SK-N-SH (cell line): ENCODE measurements around the gene TANC1. TPM values are rescaled to one million over a fixed set of nuclear protein-coding genes. Genes with fewer than 3 reads are reported as not detected.
A peak's percentile ranks its signal among the peaks of the same experiment; 100 is the strongest.

ENCODE experiments used
- CTCF ChIA-PET: fragments of 300-600, 350-600 bp; formaldehyde crosslinking; extraction: SDS; loops from one replicate; lab custom pipeline; 2021; lab: Yijun Ruan, JAX
- POLR2A ChIA-PET: fragments of 350-600 bp; sonication (Branson Sonifier 250); formaldehyde crosslinking; extraction: SDS; loops from one replicate; lab custom pipeline; 2020; ENCODE audit warnings: antibody characterized with exemption, inconsistent platforms; lab: Yijun Ruan, JAX
- DNase-seq: peaks from one replicate; pipeline ENCODE4 v3.0.0; 2012
- H2AFZ ChIP-seq: fragments of 200-600 bp; sonication (generic); 2 replicates; pipeline ENCODE4 v1.8.1; 2016; ENCODE audit warnings: antibody characterized with exemption, mild to moderate bottlenecking, low read depth
- H3F3A ChIP-seq: fragments of 200-600 bp; sonication (generic); replicated peaks from 2 replicates; pipeline ENCODE3; 2016; ENCODE audit warnings: antibody characterized with exemption, mild to moderate bottlenecking; ENCODE audit not compliant: insufficient read depth
- H3K27ac ChIP-seq, 2 experiments: fragments of 200-500 bp in 1 of 2; fragments of 200-600 bp in 1 of 2; sonication (Bioruptor generic) in 1 of 2; sonication (generic), shearing (Covaris generic) in 1 of 2; 2 replicates each; pipeline versions ENCODE4 v1.5.1 to v1.6.1; 2014 to 2016; ENCODE audit warnings: low read depth in 2 of 2, inconsistent platforms in 1 of 2, low read length in 1 of 2, mild to moderate bottlenecking in 1 of 2, mixed read lengths in 1 of 2
- H3K27me3 ChIP-seq: fragments of 200-600 bp; sonication (generic), shearing (Covaris generic); 2 replicates; pipeline ENCODE4 v1.6.1; 2016; ENCODE audit warnings: mixed run types; ENCODE audit not compliant: insufficient read depth
- H3K36me3 ChIP-seq, 2 experiments: fragments of 200-500 bp in 1 of 2; fragments of 200-600 bp in 1 of 2; sonication (Bioruptor generic) in 1 of 2; sonication (generic) in 1 of 2; replicated peaks in 1 of 2; 2 replicates each; pipeline versions ENCODE3 to v1.5.1; 2014 to 2016; ENCODE audit warnings: low read length in 1 of 2, mild to moderate bottlenecking in 1 of 2; ENCODE audit not compliant: insufficient read depth in 2 of 2, control insufficient read depth in 1 of 2
- H3K4me1 ChIP-seq, 2 experiments: fragments of 200-500 bp in 1 of 2; fragments of 200-600 bp in 1 of 2; sonication (Bioruptor generic) in 1 of 2; sonication (generic), shearing (Covaris generic) in 1 of 2; 2 replicates each; pipeline versions ENCODE4 v1.5.1 to v1.6.1; 2014 to 2016; ENCODE audit warnings: low read depth in 1 of 2, low read length in 1 of 2, mixed run types in 1 of 2; ENCODE audit not compliant: insufficient read depth in 2 of 2, control insufficient read depth in 1 of 2
- H3K4me2 ChIP-seq: fragments of 200-600 bp; sonication (generic), shearing (Covaris generic); 2 replicates; pipeline ENCODE4 v1.6.1; 2017; ENCODE audit warnings: mixed run types
- H3K4me3 ChIP-seq, 2 experiments: fragments of 200-500 bp in 1 of 2; fragments of 200-600 bp in 1 of 2; sonication (Bioruptor generic) in 1 of 2; sonication (generic), shearing (Covaris generic) in 1 of 2; 2 replicates each; pipeline versions ENCODE4 v1.5.1 to v1.8.1; 2014 to 2016; ENCODE audit warnings: low read depth in 2 of 2, inconsistent platforms in 1 of 2, low read length in 1 of 2, mild to moderate bottlenecking in 1 of 2, mixed read lengths in 1 of 2, moderate library complexity in 1 of 2
- H3K79me2 ChIP-seq: fragments of 200-600 bp; sonication (generic); 2 replicates; pipeline ENCODE4 v1.8.1; 2017; ENCODE audit warnings: mild to moderate bottlenecking; ENCODE audit not compliant: insufficient read depth
- H3K9ac ChIP-seq: fragments of 200-600 bp; sonication (generic); 2 replicates; pipeline ENCODE4 v1.6.1; 2017; ENCODE audit warnings: mixed run types
- H3K9me2 ChIP-seq: fragments of 200-600 bp; sonication (generic); 2 replicates; pipeline ENCODE4 v1.6.1; 2017; ENCODE audit warnings: mixed run types
- H3K9me3 ChIP-seq: fragments of 200-600 bp; sonication (generic); 2 replicates; pipeline ENCODE4 v1.6.1; 2017; ENCODE audit warnings: mixed run types, mild to moderate bottlenecking, moderate library complexity
- H4K20me1 ChIP-seq: fragments of 200-600 bp; sonication (generic); 2 replicates; pipeline ENCODE4 v1.6.1; 2017; ENCODE audit warnings: mild to moderate bottlenecking, mixed run types; ENCODE audit not compliant: insufficient read depth
- CHD2 ChIP-seq: fragments of 150-350 bp; IDR thresholded peaks from 2 replicates; pipeline ENCODE4 v1.6.1; 2018; ENCODE audit warnings: low read length; ENCODE audit not compliant: partially characterized antibody
- EZH2phosphoT487 ChIP-seq: fragments of 200-600 bp; sonication (generic); IDR thresholded peaks from 2 replicates; pipeline ENCODE4 v1.6.1; 2017; ENCODE audit warnings: low read depth, mixed run types, mild to moderate bottlenecking, antibody characterized with exemption, moderate library complexity, borderline replicate concordance
- FOSL2 ChIP-seq: IDR thresholded peaks from 2 replicates; pipeline ENCODE4 v1.4.0; 2012; ENCODE audit warnings: low read depth, mild to moderate bottlenecking, moderate library complexity, borderline replicate concordance
- FOXJ3 ChIP-seq: sonication (generic); formaldehyde crosslinking; IDR thresholded peaks from 2 replicates; pipeline ENCODE4 v1.5.1; 2020; ENCODE audit warnings: mild to moderate bottlenecking, missing genetic modification reagents
- GABPA ChIP-seq: IDR thresholded peaks from 2 replicates; pipeline ENCODE4 v1.4.0; 2012; ENCODE audit warnings: low read depth, mild to moderate bottlenecking
- GATA2 ChIP-seq: sonication (generic); formaldehyde crosslinking; IDR thresholded peaks from 2 replicates; pipeline ENCODE4 v1.5.0; 2020; ENCODE audit warnings: mild to moderate bottlenecking, missing genetic modification reagents
- JUND ChIP-seq: IDR thresholded peaks from 2 replicates; pipeline ENCODE4 v1.4.0; 2012
- MAX ChIP-seq: IDR thresholded peaks from 2 replicates; pipeline ENCODE4 v1.4.0; 2012; ENCODE audit warnings: low read depth
- MXI1 ChIP-seq: IDR thresholded peaks from 2 replicates; pipeline ENCODE4 v1.6.1; 2012; ENCODE audit warnings: mild to moderate bottlenecking, low read depth, low read length, improper control_type of control experiment
- NFIC ChIP-seq: IDR thresholded peaks from 2 replicates; pipeline ENCODE4 v1.4.0; 2012; ENCODE audit warnings: borderline replicate concordance
- PBX3 ChIP-seq: IDR thresholded peaks from 2 replicates; pipeline ENCODE4; 2012
- POLR2AphosphoS5 ChIP-seq: IDR thresholded peaks from 2 replicates; pipeline ENCODE4 v1.6.1; 2012; ENCODE audit warnings: low read depth, low read length
- RCOR1 ChIP-seq: fragments of 150-350 bp; IDR thresholded peaks from 2 replicates; pipeline ENCODE4 v1.6.1; 2017; ENCODE audit warnings: antibody characterized with exemption, low read length
- RXRA ChIP-seq: IDR thresholded peaks from 2 replicates; pipeline ENCODE4 v1.4.0; 2012; ENCODE audit warnings: low read depth, mild to moderate bottlenecking, borderline replicate concordance
- TAF1 ChIP-seq: IDR thresholded peaks from 2 replicates; pipeline ENCODE4 v1.6.1; 2012; ENCODE audit warnings: low read depth, mild to moderate bottlenecking, low read length, moderate library complexity, borderline replicate concordance
- YY1 ChIP-seq: IDR thresholded peaks from 2 replicates; pipeline ENCODE4 v1.4.0; 2012; ENCODE audit warnings: low read depth, mild to moderate bottlenecking
- ZBTB33 ChIP-seq: IDR thresholded peaks from 2 replicates; pipeline ENCODE4 v1.4.0; 2012; ENCODE audit warnings: low read depth, borderline replicate concordance
- whole genome bisulfite sequencing: methylation state at CpG from one replicate; pipeline ENCODE4 v1.1.6; 2017; ENCODE audit warnings: low lambda C conversion rate; 5-methylcytosine and 5-hydroxymethylcytosine counted together
- polyA plus RNA-seq, 3 experiments: library from polyadenylated mRNA; depleted of rRNA; stranded (reverse); fragments of >200 nt; gene quantifications; 2 replicates each; pipeline ENCODE4 v1.2.3, GENCODE V29; 2012
- TF ChIP-seq, protein P1 (sequence below): fragments of 200-600 bp; sonication (generic); IDR thresholded peaks from 2 replicates; pipeline ENCODE4 v1.6.1; 2017; ENCODE audit warnings: antibody characterized with exemption, mild to moderate bottlenecking, moderate library complexity
- TF ChIP-seq, protein P2 (sequence below): IDR thresholded peaks from 2 replicates; pipeline ENCODE4 v1.4.0; 2012; ENCODE audit warnings: low read depth, borderline replicate concordance

TANC1 gene
- polyA plus RNA-seq, 1 of the 3 experiments (the other 2 are of a cell fraction), result 19.2 TPM

DNA sequence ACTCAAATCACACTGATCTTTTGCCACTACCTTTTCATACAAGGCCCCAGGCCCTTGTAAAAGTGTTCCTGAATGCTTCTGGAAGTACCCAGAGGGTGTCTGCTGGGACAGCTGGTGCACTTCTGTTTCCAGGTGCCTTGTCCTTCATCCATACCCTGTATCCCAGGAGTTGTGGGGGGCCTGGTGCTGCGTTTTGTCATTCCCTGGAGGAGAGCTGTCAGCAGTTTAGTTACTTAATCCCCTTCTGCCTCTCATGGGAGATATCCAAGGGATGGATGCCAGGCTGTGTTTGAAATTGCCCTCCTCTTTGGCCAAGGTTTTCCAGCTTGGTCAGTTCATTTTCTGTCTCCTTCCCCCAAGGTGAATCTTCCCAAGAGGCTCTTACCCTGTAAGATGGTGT, 159.8 kb downstream of the TANC1 start (continued):
- TF ChIP-seq ZBTB33, result no peak
- TF ChIP-seq NFIC, result no peak
- TF ChIP-seq CHD2, result no peak
- no peak for TF ChIP-seq PBX3
- TF ChIP-seq, protein P1, sequence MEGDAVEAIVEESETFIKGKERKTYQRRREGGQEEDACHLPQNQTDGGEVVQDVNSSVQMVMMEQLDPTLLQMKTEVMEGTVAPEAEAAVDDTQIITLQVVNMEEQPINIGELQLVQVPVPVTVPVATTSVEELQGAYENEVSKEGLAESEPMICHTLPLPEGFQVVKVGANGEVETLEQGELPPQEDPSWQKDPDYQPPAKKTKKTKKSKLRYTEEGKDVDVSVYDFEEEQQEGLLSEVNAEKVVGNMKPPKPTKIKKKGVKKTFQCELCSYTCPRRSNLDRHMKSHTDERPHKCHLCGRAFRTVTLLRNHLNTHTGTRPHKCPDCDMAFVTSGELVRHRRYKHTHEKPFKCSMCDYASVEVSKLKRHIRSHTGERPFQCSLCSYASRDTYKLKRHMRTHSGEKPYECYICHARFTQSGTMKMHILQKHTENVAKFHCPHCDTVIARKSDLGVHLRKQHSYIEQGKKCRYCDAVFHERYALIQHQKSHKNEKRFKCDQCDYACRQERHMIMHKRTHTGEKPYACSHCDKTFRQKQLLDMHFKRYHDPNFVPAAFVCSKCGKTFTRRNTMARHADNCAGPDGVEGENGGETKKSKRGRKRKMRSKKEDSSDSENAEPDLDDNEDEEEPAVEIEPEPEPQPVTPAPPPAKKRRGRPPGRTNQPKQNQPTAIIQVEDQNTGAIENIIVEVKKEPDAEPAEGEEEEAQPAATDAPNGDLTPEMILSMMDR, result no peak
- TF ChIP-seq YY1, result no peak

DNA sequence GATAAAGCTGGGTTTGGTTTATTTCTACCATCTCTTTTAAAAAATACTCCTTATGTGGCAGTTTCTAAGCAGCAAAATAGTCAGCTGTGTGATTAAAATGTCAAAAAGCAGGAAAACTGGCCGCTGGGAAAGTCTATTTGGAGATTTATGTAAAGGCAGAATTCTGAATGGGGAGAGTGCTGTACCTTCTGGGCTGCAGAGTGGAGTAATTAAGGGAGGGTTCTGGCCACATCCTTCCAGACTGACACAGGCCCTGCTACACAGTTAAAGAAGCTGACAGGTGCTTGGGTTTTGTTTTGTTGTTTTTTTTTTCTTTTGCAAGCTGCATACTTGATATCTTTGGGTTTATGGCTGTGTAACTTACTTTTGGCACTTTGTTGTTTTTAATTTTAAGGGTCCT, 160.8 kb downstream of the TANC1 start:
- H4K20me1 ChIP-seq, result no peaks in the 10 kb centered on the region
- H3K4me2 ChIP-seq, result no peak overlapping the region
- H3K9me2 ChIP-seq, result no peaks in the 10 kb centered on the region
- no peaks in the 10 kb centered on the region for H3K27me3 ChIP-seq
- no peak overlapping the region for H3K4me3 ChIP-seq
- no peak for DNase-seq
- no peaks in the 10 kb centered on the region for H3K36me3 ChIP-seq
- H2AFZ ChIP-seq, result no peak overlapping the region
- H3K27ac ChIP-seq, result peak overlapping the region in 1 of 2 experiments; percentile 80; a peak in 2 of 4 replicates
- ChIA-PET CTCF (interaction anchor here (1.3 to 3.8 kb wide), 4 partner anchors 10 to 229 kb away, joined by 4 to 30 read pairs (median 5); no protein-coding TSS in a partner anchor), POLR2A (interaction anchor here (0.7 to 3.1 kb wide), 4 partner anchors 49 to 583 kb away, joined by 3 to 7 read pairs (median 3); partner anchors contain the start of gene TANC1)
- H3K4me1 ChIP-seq, result peaks cover 30 to 55% of the 10 kb centered on the region in 2 experiments
- peaks cover 37% of the 10 kb centered on the region for H3K79me2 ChIP-seq
- no peaks in the 10 kb centered on the region for H3K9me3 ChIP-seq
- no peak overlapping the region for H3K9ac ChIP-seq
- 17% methylated on average over 1 of the region's 1 CpG for WGBS
- H3F3A ChIP-seq, result peaks cover 13% of the 10 kb centered on the region
- TF ChIP-seq ZBTB33, result no peak
- no peak for TF ChIP-seq RCOR1
- TF ChIP-seq TAF1, result no peak
- no peak for TF ChIP-seq JUND
- TF ChIP-seq MAX, result no peak
- TF ChIP-seq EZH2phosphoT487, result no peak
- TF ChIP-seq GABPA, result no peak
- no peak for TF ChIP-seq YY1
- TF ChIP-seq RXRA, result no peak
- TF ChIP-seq GATA2 (CRISPR knock-in tag), result no peak
- no peak for TF ChIP-seq FOSL2
- TF ChIP-seq MXI1, result no peak
- no peak for TF ChIP-seq FOXJ3 (CRISPR knock-in tag)
- TF ChIP-seq, protein P2, sequence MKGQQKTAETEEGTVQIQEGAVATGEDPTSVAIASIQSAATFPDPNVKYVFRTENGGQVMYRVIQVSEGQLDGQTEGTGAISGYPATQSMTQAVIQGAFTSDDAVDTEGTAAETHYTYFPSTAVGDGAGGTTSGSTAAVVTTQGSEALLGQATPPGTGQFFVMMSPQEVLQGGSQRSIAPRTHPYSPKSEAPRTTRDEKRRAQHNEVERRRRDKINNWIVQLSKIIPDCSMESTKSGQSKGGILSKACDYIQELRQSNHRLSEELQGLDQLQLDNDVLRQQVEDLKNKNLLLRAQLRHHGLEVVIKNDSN, result no peak
- TF ChIP-seq, protein P1, result no peak
- no peak for TF ChIP-seq POLR2AphosphoS5
